ENCODE results near the gene KLHL5. TPM values are rescaled to one million over a fixed set of nuclear protein-coding genes. Genes with fewer than 3 reads are reported as not detected.

The KLHL5 gene
- total and polyA plus RNA-seq, 4 donors, result 14.2 to 65.4 (median 25.6) TPM

GRCh38 chr4:39166177-39166576 is 104.1 kb downstream of the KLHL5 start:
- DNase-seq (ENCODE audit: low spot score), result no peak
- H3K9me3 ChIP-seq (ENCODE audit: control insufficient read depth in 4 of 4, low read length in 3 of 4), result peaks cover 0 to 1% (median 0%) of the 10 kb centered on the region in 4 donors
- H3K4me3 ChIP-seq (ENCODE audit: low read depth in 1 of 3, low read length in 3 of 3), result no peak overlapping the region
- no peaks in the 10 kb centered on the region for H3K4me1 ChIP-seq (ENCODE audit: control insufficient read depth in 4 of 4, insufficient read depth in 4 of 4, low read length in 3 of 4)
- 84% methylated on average over 3 of the region's 3 CpGs for WGBS
- H3K27ac ChIP-seq (ENCODE audit: low read depth in 1 of 2, low read length in 2 of 2), result no peak overlapping the region
- H3K36me3 ChIP-seq (ENCODE audit: control insufficient read depth in 4 of 4, insufficient read depth in 3 of 4, low read depth in 1 of 4, low read length in 3 of 4), result no peaks in the 10 kb centered on the region
- H3K9ac ChIP-seq (ENCODE audit: low read depth in 1 of 2, low read length in 2 of 2), result no peak overlapping the region
- no peaks in the 10 kb centered on the region for H3K27me3 ChIP-seq (ENCODE audit: control insufficient read depth in 4 of 4, insufficient read depth in 4 of 4, low read length in 3 of 4)
- TF ChIP-seq JUND (IDR thresholded peaks at IDR 0.05), result no peak
- TF ChIP-seq RAD21 (IDR thresholded peaks at IDR 0.05), result no peak
- no peak for TF ChIP-seq ZBTB33 (IDR thresholded peaks at IDR 0.05)
- no peak for TF ChIP-seq HNF4G (IDR thresholded peaks at IDR 0.05)
- TF ChIP-seq FOXA2 (IDR thresholded peaks at IDR 0.05), result no peak
- no peak for TF ChIP-seq GABPA (IDR thresholded peaks at IDR 0.05 in 1 of 2, conservative IDR thresholded peaks at IDR 0.05 in 1 of 2)
- TF ChIP-seq HNF4A (conservative IDR thresholded peaks at IDR 0.05), result no peak
- no peak for TF ChIP-seq CTCF (IDR thresholded peaks at IDR 0.05; ENCODE audit: low read depth, low read length, missing input control)
- no peak for TF ChIP-seq SP1 (IDR thresholded peaks at IDR 0.05)
- TF ChIP-seq REST (IDR thresholded peaks at IDR 0.05), result no peak
- no peak for TF ChIP-seq NR2F2 (IDR thresholded peaks at IDR 0.05)
- TF ChIP-seq, protein P1, sequence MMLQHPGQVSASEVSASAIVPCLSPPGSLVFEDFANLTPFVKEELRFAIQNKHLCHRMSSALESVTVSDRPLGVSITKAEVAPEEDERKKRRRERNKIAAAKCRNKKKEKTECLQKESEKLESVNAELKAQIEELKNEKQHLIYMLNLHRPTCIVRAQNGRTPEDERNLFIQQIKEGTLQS (IDR thresholded peaks at IDR 0.05), result no peak
- TF ChIP-seq EGR1 (IDR thresholded peaks at IDR 0.05; ENCODE audit: low read depth in 2 of 2), result no peak
- TF ChIP-seq FOXA1 (IDR thresholded peaks at IDR 0.05), result no peak
- TF ChIP-seq MAX (IDR thresholded peaks at IDR 0.05), result no peak
- no peak for TF ChIP-seq RXRA (IDR thresholded peaks at IDR 0.05)
- no peak for TF ChIP-seq TAF1 (conservative IDR thresholded peaks at IDR 0.05)

DNA sequence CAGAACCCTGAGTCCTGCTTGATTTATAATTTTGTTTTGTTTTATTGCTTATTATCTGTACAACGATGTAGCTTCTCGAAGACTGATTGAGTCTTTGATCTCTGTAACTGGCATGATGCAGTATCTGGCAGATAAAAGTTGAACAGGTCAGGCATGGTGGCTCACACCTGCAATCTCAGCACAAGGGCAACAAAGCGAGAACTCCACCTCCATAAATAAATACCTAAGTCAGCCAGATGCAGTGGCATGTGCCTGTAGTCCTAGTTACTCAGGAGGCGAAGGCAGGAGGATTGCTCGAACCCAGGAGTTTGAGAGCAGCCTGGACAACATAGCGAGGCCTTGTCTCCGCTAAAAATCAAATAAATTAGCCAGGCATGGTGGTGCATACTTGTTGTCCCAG is 104.6 kb downstream of the KLHL5 start:
- 90% methylated on average over 7 of the region's 7 CpGs for WGBS
- H3K27me3 ChIP-seq (ENCODE audit: control insufficient read depth in 4 of 4, insufficient read depth in 4 of 4, low read length in 3 of 4), result no peaks in the 10 kb centered on the region
- no peak overlapping the region for H3K27ac ChIP-seq (ENCODE audit: low read depth in 1 of 2, low read length in 2 of 2)
- no peak for DNase-seq (ENCODE audit: low spot score)
- no peaks in the 10 kb centered on the region for H3K4me1 ChIP-seq (ENCODE audit: control insufficient read depth in 4 of 4, insufficient read depth in 4 of 4, low read length in 3 of 4)
- H3K4me3 ChIP-seq (ENCODE audit: low read depth in 1 of 3, low read length in 3 of 3), result no peak overlapping the region
- TF ChIP-seq, protein P1 (IDR thresholded peaks at IDR 0.05), result no peak
- no peak for TF ChIP-seq EGR1 (IDR thresholded peaks at IDR 0.05; ENCODE audit: low read depth in 2 of 2)
- TF ChIP-seq FOXA1 (IDR thresholded peaks at IDR 0.05), result no peak
- no peak overlapping the region for H3K9ac ChIP-seq (ENCODE audit: low read depth in 1 of 2, low read length in 2 of 2)
- H3K9me3 ChIP-seq (ENCODE audit: control insufficient read depth in 4 of 4, low read length in 3 of 4), result peaks cover 0 to 1% (median 0%) of the 10 kb centered on the region in 4 donors
- H3K36me3 ChIP-seq (ENCODE audit: control insufficient read depth in 4 of 4, insufficient read depth in 3 of 4, low read depth in 1 of 4, low read length in 3 of 4), result no peaks in the 10 kb centered on the region
